ENCODE measurements around the gene TAMALIN.

The TAMALIN gene

DNA sequence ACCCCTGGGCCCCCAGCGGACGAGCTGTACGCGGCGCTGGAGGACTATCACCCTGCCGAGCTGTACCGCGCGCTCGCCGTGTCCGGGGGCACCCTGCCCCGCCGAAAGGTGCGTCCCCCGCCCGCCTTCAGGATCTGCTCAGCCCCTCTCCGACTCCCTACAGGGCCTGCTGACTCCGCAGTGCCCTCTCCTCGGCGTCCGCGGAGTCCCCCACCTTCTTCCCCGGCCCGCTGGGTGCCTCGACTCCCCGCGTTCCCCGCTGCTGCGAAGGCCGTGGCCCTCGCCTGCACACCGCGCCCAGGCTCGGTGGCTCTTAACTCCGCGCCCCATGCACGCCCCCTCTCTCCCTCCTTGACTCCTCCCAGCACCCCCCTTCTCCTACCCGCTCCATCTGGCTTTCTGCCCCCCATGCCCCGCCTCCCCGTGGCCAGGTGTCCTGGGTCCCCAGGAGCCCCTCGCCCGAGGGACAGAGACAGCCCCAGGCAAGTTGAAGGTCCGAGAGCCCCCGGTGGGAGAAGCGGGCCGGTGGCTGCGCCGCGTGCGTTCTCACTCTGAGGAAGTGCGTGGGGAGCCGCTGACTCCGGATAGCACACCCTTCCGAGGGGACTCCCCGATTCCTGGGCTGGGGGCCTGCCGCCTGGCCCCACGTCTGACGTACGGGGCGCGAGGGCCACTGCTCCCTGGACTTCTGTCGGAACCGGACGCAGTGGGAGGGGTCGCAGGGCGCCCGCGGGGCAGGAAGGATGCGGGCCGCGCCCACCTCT is 594 bp downstream of the TAMALIN start:
- no peak for TF ChIP-seq SIN3A (IDR thresholded peaks at IDR 0.05; ENCODE audit: borderline replicate concordance, insufficient read depth, low read length)
- TF ChIP-seq REST (IDR thresholded peaks at IDR 0.05; ENCODE audit: insufficient read depth in 1 of 2, low read depth in 2 of 2, low read length in 2 of 2): no peak
- TF ChIP-seq FOXP2 (optimal IDR thresholded peaks at IDR 0.05; ENCODE audit: borderline replicate concordance, extremely low read depth, extremely low read length, insufficient read depth): peak; percentile 12

GRCh38 chr12:52007982-52008510 is 1.3 kb downstream of the TAMALIN start:
- TF ChIP-seq REST (IDR thresholded peaks at IDR 0.05; ENCODE audit: insufficient read depth in 1 of 2, low read depth in 2 of 2, low read length in 2 of 2) (no peak), TAF1 (IDR thresholded peaks at IDR 0.05; ENCODE audit: borderline replicate concordance, insufficient read depth, low read length) (no peak), POLR2AphosphoS5 (IDR thresholded peaks at IDR 0.05; ENCODE audit: low read depth, low read length) (no peak), SIN3A (IDR thresholded peaks at IDR 0.05; ENCODE audit: borderline replicate concordance, insufficient read depth, low read length) (no peak), FOXP2 (optimal IDR thresholded peaks at IDR 0.05; ENCODE audit: borderline replicate concordance, extremely low read depth, extremely low read length, insufficient read depth) (no peak)

DNA sequence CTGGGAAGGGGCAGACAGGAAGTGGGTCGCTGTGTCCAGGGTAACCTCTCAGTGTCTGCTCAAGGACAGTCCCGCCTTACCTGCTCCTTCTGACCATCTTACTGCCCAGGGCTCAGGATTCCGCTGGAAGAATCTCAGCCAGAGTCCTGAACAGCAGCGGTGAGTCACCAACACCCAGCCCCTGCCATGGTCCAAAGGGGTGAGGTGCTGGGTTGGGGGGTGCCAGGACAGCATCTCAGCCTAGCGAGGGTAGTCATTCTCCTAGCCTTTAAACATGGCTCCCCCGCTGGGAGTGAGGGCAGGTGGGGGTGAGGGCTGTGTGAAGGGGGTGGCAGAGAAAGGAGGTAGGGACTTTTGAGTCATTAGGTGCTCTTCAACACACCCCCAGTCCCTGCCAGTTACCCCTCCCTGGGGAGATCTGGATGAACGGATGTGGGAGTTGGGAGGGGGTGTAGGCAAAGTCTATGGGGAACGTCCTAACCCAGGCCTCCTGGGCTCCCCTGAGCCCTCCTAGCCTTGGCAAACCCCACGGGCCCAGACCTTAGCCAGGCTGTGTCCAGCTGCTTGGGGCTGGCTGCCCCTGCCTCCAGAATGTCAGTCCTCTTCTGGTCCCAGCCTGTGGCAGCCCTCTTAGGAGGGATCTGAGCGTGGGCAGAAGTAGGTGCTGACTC is 2.5 kb downstream of the TAMALIN start:
- TF ChIP-seq TAF1 (IDR thresholded peaks at IDR 0.05; ENCODE audit: borderline replicate concordance, insufficient read depth, low read length) (no peak), SIN3A (IDR thresholded peaks at IDR 0.05; ENCODE audit: borderline replicate concordance, insufficient read depth, low read length) (no peak), FOXP2 (optimal IDR thresholded peaks at IDR 0.05; ENCODE audit: borderline replicate concordance, extremely low read depth, extremely low read length, insufficient read depth) (no peak), POLR2AphosphoS5 (IDR thresholded peaks at IDR 0.05; ENCODE audit: low read depth, low read length) (no peak), REST (IDR thresholded peaks at IDR 0.05; ENCODE audit: insufficient read depth in 1 of 2, low read depth in 2 of 2, low read length in 2 of 2) (no peak)

DNA sequence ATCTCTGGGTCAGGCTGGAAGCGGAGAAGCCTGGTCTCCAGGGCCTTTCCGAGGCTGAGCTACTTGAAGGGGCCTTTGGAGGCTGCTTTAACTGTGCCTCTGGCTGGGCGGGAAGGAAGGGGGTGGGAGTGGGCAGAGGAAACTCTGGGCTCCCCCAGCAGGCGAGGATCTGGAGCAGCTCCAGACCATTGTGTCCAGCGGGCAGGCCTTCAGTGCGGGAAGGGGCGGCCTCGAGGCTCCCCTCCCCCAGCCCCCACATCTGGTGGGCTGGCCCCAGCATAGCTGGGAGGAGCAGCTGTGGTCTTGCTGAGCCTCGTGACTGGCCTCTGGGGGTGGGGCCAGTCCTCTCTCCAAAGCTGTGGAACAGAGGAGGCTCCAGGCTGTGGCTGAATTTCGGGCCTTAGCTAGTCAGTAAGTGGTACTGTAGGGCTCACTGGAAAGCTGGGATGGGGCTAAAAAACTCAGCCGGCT is 3.4 kb downstream of the TAMALIN start:
- TF ChIP-seq POLR2AphosphoS5 (IDR thresholded peaks at IDR 0.05; ENCODE audit: low read depth, low read length): peak; percentile 71
- 0 out of 4 replicates have a peak, but pooled peaks of 1 of the 2 experiments have one; percentile 23 for TF ChIP-seq REST (IDR thresholded peaks at IDR 0.05; ENCODE audit: insufficient read depth in 1 of 2, low read depth in 2 of 2, low read length in 2 of 2)
- TF ChIP-seq FOXP2 (optimal IDR thresholded peaks at IDR 0.05; ENCODE audit: borderline replicate concordance, extremely low read depth, extremely low read length, insufficient read depth): peak; percentile 59
- no peak for TF ChIP-seq TAF1 (IDR thresholded peaks at IDR 0.05; ENCODE audit: borderline replicate concordance, insufficient read depth, low read length)
- TF ChIP-seq SIN3A (IDR thresholded peaks at IDR 0.05; ENCODE audit: borderline replicate concordance, insufficient read depth, low read length): 0 out of 2 replicates have a peak, but pooled peaks have one; percentile 20
